ENCODE data around the gene LSM14B. TPM values are rescaled to one million over a fixed set of nuclear protein-coding genes. Genes with fewer than 3 reads are reported as not detected.

Gene LSM14B
- total RNA-seq, 1 experiment from 2014 or later, result 51.3 TPM

GRCh38 chr20:62088258-62089127 is 33.8 kb upstream of the LSM14B start:
- RAD21 ChIA-PET (ENCODE audit: low non-redundant PET in 1 of 2, low total read pairs in 2 of 2, uncharacterized antibody in 2 of 2, unreplicated experiment in 2 of 2), result interaction anchor here in 1 of 2 experiments (0.5 kb wide), 1 partner anchor 32 kb away, joined by 3 read pairs; no protein-coding TSS in a partner anchor
- DNase-seq (ENCODE audit: low read depth, low spot score), result peak; percentile 86
- no peak overlapping the region for H2AFZ ChIP-seq (ENCODE audit: low read depth, low read length, poor library complexity, severe bottlenecking)
- peaks cover 4% of the 10 kb centered on the region; the same call in 1 of the 2 replicates for H3K27me3 ChIP-seq (ENCODE audit: insufficient read depth, low read length)
- CTCF ChIA-PET, result no interaction called here
- no peak overlapping the region for H3K9ac ChIP-seq (ENCODE audit: low read length)
- POLR2A ChIA-PET, result interaction anchor here (1.6 kb wide), 1 partner anchor 22 kb away, joined by 7 read pairs; the partner anchor contains the start of gene TAF4
- H3K9me3 ChIP-seq (ENCODE audit: control insufficient read depth in 1 of 2, insufficient read depth in 1 of 2, low read depth in 1 of 2, low read length in 2 of 2), result no peaks in the 10 kb centered on the region
- peak overlapping the region; percentile 64 for H3K4me2 ChIP-seq (ENCODE audit: low read length)
- intact Hi-C loops (cut with micrococcal nuclease), result no loop called here
- no TSS peak for BruUV-seq (replicated peaks)
- peaks cover 5 to 13% of the 10 kb centered on the region in 2 experiments; a peak in 3 of 4 replicates for H3K4me1 ChIP-seq (ENCODE audit: control insufficient read depth in 1 of 2, insufficient read depth in 2 of 2, low read length in 2 of 2)
- ATAC-seq, result peak; percentile 94
- H3K27ac ChIP-seq (ENCODE audit: low read depth, low read length), result no peak overlapping the region
- no peak overlapping the region for H3K4me3 ChIP-seq (replicated peaks in 1 of 2; ENCODE audit: low read depth in 1 of 2, low read length in 2 of 2)
- no peaks in the 10 kb centered on the region for H3K36me3 ChIP-seq (ENCODE audit: control insufficient read depth in 1 of 2, insufficient read depth in 2 of 2, low read length in 2 of 2)
- no peaks in the 10 kb centered on the region for H4K20me1 ChIP-seq (ENCODE audit: insufficient read depth)
- no peaks in the 10 kb centered on the region for H3K79me2 ChIP-seq (ENCODE audit: insufficient read depth, low read length)
- no peaks in the 10 kb centered on the region for H3K9me2 ChIP-seq (ENCODE audit: insufficient read depth)
- TF ChIP-seq ZBTB33 (IDR thresholded peaks at IDR 0.05; ENCODE audit: extremely low read depth, insufficient replicate concordance, low read length) (no peak), POLR2AphosphoS5 (IDR thresholded peaks at IDR 0.05; ENCODE audit: low read depth, low read length) (no peak), MAX (IDR thresholded peaks at IDR 0.05) (0 out of 2 replicates have a peak, but pooled peaks have one; percentile 14), FOSL1 (IDR thresholded peaks at IDR 0.05; ENCODE audit: low read depth) (peak; percentile 96), CEBPB (IDR thresholded peaks at IDR 0.05; ENCODE audit: low read depth) (peak; percentile 53; the same call in 1 of the 2 replicates), TCF7L2 (IDR thresholded peaks at IDR 0.05; ENCODE audit: borderline replicate concordance, extremely low read depth, insufficient read depth, insufficient read length) (no peak), ZNF274 (IDR thresholded peaks at IDR 0.05; ENCODE audit: low read depth, low read length) (no peak), YY1 (IDR thresholded peaks at IDR 0.05; ENCODE audit: extremely low read depth, insufficient replicate concordance, low read depth, low read length) (no peak), CTCF (IDR thresholded peaks at IDR 0.05 in 2 of 3, conservative IDR thresholded peaks at IDR 0.05 in 1 of 3; ENCODE audit: borderline replicate concordance in 1 of 3, insufficient read depth in 1 of 3, low read depth in 2 of 3, low read length in 2 of 3) (no peak), ZFX (IDR thresholded peaks at IDR 0.05) (no peak), SP1 (IDR thresholded peaks at IDR 0.05; ENCODE audit: low read depth) (peak; percentile 62), SRF (IDR thresholded peaks at IDR 0.05; ENCODE audit: low read depth) (peak; percentile 44; the same call in 1 of the 2 replicates), SIN3A (IDR thresholded peaks at IDR 0.05; ENCODE audit: low read depth) (no peak), EGR1 (IDR thresholded peaks at IDR 0.05; ENCODE audit: low read depth) (no peak), ELF1 (IDR thresholded peaks at IDR 0.05; ENCODE audit: borderline replicate concordance, low read depth) (no peak), JUND (IDR thresholded peaks at IDR 0.05) (peak; percentile 96), REST (IDR thresholded peaks at IDR 0.05; ENCODE audit: low read depth) (no peak), ATF3 (IDR thresholded peaks at IDR 0.05) (peak; percentile 78)
